OCI-LY1 (cell line): ENCODE data around the gene SLC26A4.

Experiments used
- H2AFZ ChIP-seq: fragments of 200-600 bp; sonication (generic), shearing (Covaris generic); 2 replicates; pipeline ENCODE4 v1.6.0; 2014; ENCODE audit warnings: antibody characterized with exemption, mild to moderate bottlenecking, low read length
- H3F3A ChIP-seq: fragments of 200-600 bp; sonication (generic), shearing (Covaris generic); 2 replicates; pipeline ENCODE4 v1.6.0; 2014; ENCODE audit warnings: mild to moderate bottlenecking, antibody characterized with exemption, low read length, moderate library complexity; ENCODE audit not compliant: insufficient read depth
- H3K27ac ChIP-seq: fragments of 200-600 bp; sonication (generic); 2 replicates; pipeline ENCODE4 v1.5.1; 2014; ENCODE audit warnings: low read length, mixed run types, mild to moderate bottlenecking, low read depth; ENCODE audit not compliant: poor library complexity, severe bottlenecking
- H3K27me3 ChIP-seq: fragments of 200-600 bp; sonication (generic); 2 replicates; pipeline ENCODE4 v1.6.0; 2014; ENCODE audit warnings: antibody characterized with exemption, mild to moderate bottlenecking, low read length, moderate library complexity; ENCODE audit not compliant: insufficient read depth
- H3K36me3 ChIP-seq: fragments of 200-600 bp; sonication (generic); 2 replicates; pipeline ENCODE4 v1.6.1; 2014; ENCODE audit warnings: mild to moderate bottlenecking, antibody characterized with exemption, low read length, moderate library complexity, mixed read lengths; ENCODE audit not compliant: insufficient read depth
- H3K4me1 ChIP-seq: fragments of 200-600 bp; sonication (generic); 2 replicates; pipeline ENCODE4 v1.5.1; 2014; ENCODE audit warnings: mild to moderate bottlenecking, low read length, moderate library complexity; ENCODE audit not compliant: insufficient read depth, severe bottlenecking
- H3K4me2 ChIP-seq: fragments of 200-600 bp; sonication (generic), shearing (Covaris generic); 2 replicates; pipeline ENCODE4 v1.6.1; 2014; ENCODE audit warnings: low read length
- H3K4me3 ChIP-seq: fragments of 200-600 bp; sonication (generic); 2 replicates; pipeline ENCODE4 v1.5.1; 2014; ENCODE audit warnings: low read length, low read depth, mild to moderate bottlenecking, mixed read lengths; ENCODE audit not compliant: poor library complexity, severe bottlenecking
- H3K79me2 ChIP-seq: fragments of 200-600 bp; shearing (Covaris generic); 2 replicates; pipeline ENCODE4 v1.6.1; 2016; ENCODE audit warnings: mixed run types, low read length, mixed read lengths; ENCODE audit not compliant: insufficient read depth
- H3K9ac ChIP-seq: fragments of 200-600 bp; sonication (generic), shearing (Covaris generic); 2 replicates; pipeline ENCODE4 v1.6.1; 2014; ENCODE audit warnings: mild to moderate bottlenecking, low read length, mixed read lengths
- H3K9me2 ChIP-seq: fragments of 200-600 bp; sonication (generic), shearing (Covaris generic); 2 replicates; pipeline ENCODE4 v1.6.1; 2014; ENCODE audit warnings: low read depth, mild to moderate bottlenecking, low read length, mixed read lengths
- H3K9me3 ChIP-seq: fragments of 200-600 bp; shearing (Covaris generic); 2 replicates; pipeline ENCODE4 v1.6.1; 2014; ENCODE audit warnings: low read length, mixed read lengths
- H4K20me1 ChIP-seq: fragments of 200-600 bp; sonication (generic), shearing (Covaris generic); 2 replicates; pipeline ENCODE4 v1.6.0; 2016; ENCODE audit warnings: mild to moderate bottlenecking, low read length; ENCODE audit not compliant: insufficient read depth
- EZH2 ChIP-seq: fragments of 200-600 bp; sonication (generic), shearing (Covaris generic); IDR thresholded peaks from 2 replicates; pipeline ENCODE4 v1.8.0; 2017; ENCODE audit warnings: borderline replicate concordance, mixed run types, mild to moderate bottlenecking, antibody characterized with exemption, low read length, moderate library complexity, mixed read lengths
- TF ChIP-seq, protein P1 (sequence below): fragments of 200-600 bp; sonication (generic), shearing (Covaris generic); IDR thresholded peaks from 2 replicates; pipeline ENCODE4 v1.5.1; 2017; ENCODE audit warnings: mild to moderate bottlenecking, antibody characterized with exemption, low read length, moderate library complexity, mixed read lengths

Gene SLC26A4

GRCh38 chr7:107767391-107767790, 106.8 kb downstream of the SLC26A4 start:
- Histone ChIP-seq H3K4me1 (no peaks in the 10 kb centered on the region), H3K79me2 (no peaks in the 10 kb centered on the region), H3K9me3 (no peaks in the 10 kb centered on the region), H4K20me1 (no peaks in the 10 kb centered on the region), H3K4me2 (no peak overlapping the region), H3K27me3 (no peaks in the 10 kb centered on the region), H2AFZ (no peak overlapping the region), H3F3A (no peaks in the 10 kb centered on the region; the same call in 1 of the 2 replicates), H3K4me3 (no peak overlapping the region), H3K36me3 (no peaks in the 10 kb centered on the region), H3K27ac (no peak overlapping the region), H3K9ac (no peak overlapping the region), H3K9me2 (no peaks in the 10 kb centered on the region)
- TF ChIP-seq, protein P1, sequence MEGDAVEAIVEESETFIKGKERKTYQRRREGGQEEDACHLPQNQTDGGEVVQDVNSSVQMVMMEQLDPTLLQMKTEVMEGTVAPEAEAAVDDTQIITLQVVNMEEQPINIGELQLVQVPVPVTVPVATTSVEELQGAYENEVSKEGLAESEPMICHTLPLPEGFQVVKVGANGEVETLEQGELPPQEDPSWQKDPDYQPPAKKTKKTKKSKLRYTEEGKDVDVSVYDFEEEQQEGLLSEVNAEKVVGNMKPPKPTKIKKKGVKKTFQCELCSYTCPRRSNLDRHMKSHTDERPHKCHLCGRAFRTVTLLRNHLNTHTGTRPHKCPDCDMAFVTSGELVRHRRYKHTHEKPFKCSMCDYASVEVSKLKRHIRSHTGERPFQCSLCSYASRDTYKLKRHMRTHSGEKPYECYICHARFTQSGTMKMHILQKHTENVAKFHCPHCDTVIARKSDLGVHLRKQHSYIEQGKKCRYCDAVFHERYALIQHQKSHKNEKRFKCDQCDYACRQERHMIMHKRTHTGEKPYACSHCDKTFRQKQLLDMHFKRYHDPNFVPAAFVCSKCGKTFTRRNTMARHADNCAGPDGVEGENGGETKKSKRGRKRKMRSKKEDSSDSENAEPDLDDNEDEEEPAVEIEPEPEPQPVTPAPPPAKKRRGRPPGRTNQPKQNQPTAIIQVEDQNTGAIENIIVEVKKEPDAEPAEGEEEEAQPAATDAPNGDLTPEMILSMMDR, result no peak
- no peak for TF ChIP-seq EZH2
